ENCODE results near the gene CCDC15.

CCDC15 gene

GRCh38 chr11:125072961-125073590 lies 119.1 kb downstream of the CCDC15 start:
- Histone ChIP-seq H3K27ac (peak overlapping the region; percentile 14 to 79), H3K4me3 (no peak overlapping the region)
- peak; percentile 70 for DNase-seq (ENCODE audit: low spot score)
- TF ChIP-seq CTCF (IDR thresholded peaks at IDR 0.05): no peak

- TF ChIP-seq CTCF (IDR thresholded peaks at IDR 0.05): no peak
- no peak overlapping the region for H3K4me3 ChIP-seq
- DNase-seq (ENCODE audit: low spot score): no peak
- H3K27ac ChIP-seq: no peak overlapping the region
Measured at GRCh38 chr11:125073616-125074483, 119.8 kb downstream of the CCDC15 start.

- no peak for DNase-seq (ENCODE audit: low spot score)
- Histone ChIP-seq H3K27ac (no peak overlapping the region), H3K4me3 (no peak overlapping the region)
- TF ChIP-seq CTCF (IDR thresholded peaks at IDR 0.05): no peak
Measured at GRCh38 chr11:125074511-125075241, 120.7 kb downstream of the CCDC15 start.

- no peak overlapping the region for H3K4me3 ChIP-seq
- TF ChIP-seq CTCF (IDR thresholded peaks at IDR 0.05): no peak
- DNase-seq (ENCODE audit: low spot score): no peak
- H3K27ac ChIP-seq: no peak overlapping the region
Measured at GRCh38 chr11:125075242-125075625, 121.2 kb downstream of the CCDC15 start.

GRCh38 chr11:125075900-125076317 lies 121.9 kb downstream of the CCDC15 start:
- no peak overlapping the region for H3K4me3 ChIP-seq
- no peak for DNase-seq (ENCODE audit: low spot score)
- H3K27ac ChIP-seq: no peak overlapping the region
- TF ChIP-seq CTCF (IDR thresholded peaks at IDR 0.05): no peak

- no peak overlapping the region for H3K4me3 ChIP-seq
- H3K27ac ChIP-seq: no peak overlapping the region
- DNase-seq (ENCODE audit: low spot score): no peak
- no peak for TF ChIP-seq CTCF (IDR thresholded peaks at IDR 0.05)
Measured at GRCh38 chr11:125076378-125076945, 122.5 kb downstream of the CCDC15 start.
